HepG2 (cell line): Measurements from ENCODE around the gene HDAC5. TPM values are rescaled to one million over a fixed set of nuclear protein-coding genes. Genes with fewer than 3 reads are reported as not detected.

Experiments used
- ARID2 ChIP-seq: sonication (generic); formaldehyde crosslinking; IDR thresholded peaks from 2 replicates; pipeline ENCODE4 v1.8.1; 2022; ENCODE audit warnings: mild to moderate bottlenecking, missing genetic modification reagents, borderline replicate concordance
- ESRRA ChIP-seq: sonication (generic); formaldehyde crosslinking; IDR thresholded peaks from 2 replicates; pipeline ENCODE4 v1.5.1; 2020; ENCODE audit warnings: mild to moderate bottlenecking, low read depth, missing genetic modification reagents
- KDM6A ChIP-seq: IDR thresholded peaks from 2 replicates; pipeline ENCODE4 v1.6.1; 2016; ENCODE audit warnings: low read depth
- MTERF4 ChIP-seq: sonication (generic); formaldehyde crosslinking; IDR thresholded peaks from 2 replicates; pipeline ENCODE4 v1.8.0; 2023; ENCODE audit warnings: mild to moderate bottlenecking, missing genetic modification reagents
- NFIC ChIP-seq: IDR thresholded peaks from 2 replicates; pipeline ENCODE4 v1.6.1; 2012; ENCODE audit warnings: mild to moderate bottlenecking, low read length, inconsistent platforms
- SETDB1 ChIP-seq: sonication (generic); formaldehyde crosslinking; IDR thresholded peaks from 2 replicates; pipeline ENCODE4 v1.5.1; 2020; ENCODE audit warnings: missing genetic modification reagents, mild to moderate bottlenecking, borderline replicate concordance
- SP4 ChIP-seq: sonication (generic); formaldehyde crosslinking; IDR thresholded peaks from 2 replicates; pipeline ENCODE4 v1.8.1; 2023; ENCODE audit warnings: mild to moderate bottlenecking, missing genetic modification reagents
- ZBTB40 ChIP-seq, 2 experiments: fragments of 450-650 bp in 1 of 2; sonication (generic) in 1 of 2; formaldehyde crosslinking in 1 of 2; IDR thresholded peaks; 2 replicates each; pipeline versions ENCODE4 v1.6.1 to v1.8.0; 2016 to 2022; ENCODE audit warnings: antibody characterized with exemption in 1 of 2, mild to moderate bottlenecking in 1 of 2, missing genetic modification reagents in 1 of 2
- ZC3H13 ChIP-seq: sonication (generic); formaldehyde crosslinking; IDR thresholded peaks from 2 replicates; pipeline ENCODE4 v1.8.1; 2023; ENCODE audit warnings: mild to moderate bottlenecking, missing genetic modification reagents, moderate library complexity
- ZNF234 ChIP-seq: sonication (generic); formaldehyde crosslinking; conservative IDR thresholded peaks from 2 replicates; pipeline ENCODE4 v1.5.1; 2020; ENCODE audit warnings: mild to moderate bottlenecking, missing genetic modification reagents
- ZNF24 ChIP-seq: fragments of 450-650 bp; IDR thresholded peaks from 2 replicates; pipeline ENCODE4 v1.6.1; 2017; ENCODE audit warnings: antibody characterized with exemption, mild to moderate bottlenecking
- ZNF563 ChIP-seq: sonication (generic); formaldehyde crosslinking; IDR thresholded peaks from 2 replicates; pipeline ENCODE4 v1.8.0; 2022; ENCODE audit warnings: mild to moderate bottlenecking, moderate library complexity, missing genetic modification reagents
- ZNF614 ChIP-seq: IDR thresholded peaks from 2 replicates; pipeline ENCODE4 v1.6.1; 2018; ENCODE audit warnings: missing biosample characterization, missing genetic modification reagents, inconsistent platforms, borderline replicate concordance
- ZNF782 ChIP-seq: sonication (generic); formaldehyde crosslinking; IDR thresholded peaks from 2 replicates; pipeline ENCODE4 v1.4.0; 2020; ENCODE audit warnings: missing genetic modification reagents, mild to moderate bottlenecking, borderline replicate concordance
- polyA plus RNA-seq, 8 experiments: library from polyadenylated mRNA; depleted of rRNA in 3 of 8; stranded (reverse) in 7 of 8; unstranded in 1 of 8; fragments of >200 nt; fragmentation: Illumina TruSeq in 4 of 8; extraction: Trizol in 4 of 8; gene quantifications; 2 replicates each; pipeline versions ENCODE4 v1.2.1 to v1.2.3, GENCODE V29; 2011 to 2016; ENCODE audit warnings: low read depth in 4 of 8, missing spikeins in 1 of 8, mixed read lengths in 1 of 8; ENCODE audit not compliant: insufficient read depth in 1 of 8
- total RNA-seq, 5 experiments: library from RNA; depleted of rRNA; stranded (reverse); fragments of >200 nt; fragmentation: Illumina TruSeq; extraction: Trizol; gene quantifications; 2 replicates each; pipeline ENCODE4 v1.2.3, GENCODE V29; 2016; ENCODE audit warnings: low read depth in 1 of 5
- TF ChIP-seq, protein P1 (sequence below): sonication (generic); formaldehyde crosslinking; IDR thresholded peaks from 2 replicates; pipeline ENCODE4 v1.8.1; 2023; ENCODE audit warnings: mild to moderate bottlenecking, missing genetic modification reagents, borderline replicate concordance
- TF ChIP-seq, protein P2 (sequence below): IDR thresholded peaks from 2 replicates; pipeline ENCODE4 v1.6.1; 2016

HDAC5 gene
- total and polyA plus RNA-seq, 2 of the 13 experiments (the other 11 are each of a cell fraction or from before 2014, with no cell fraction given), result 46.4 to 85.4 TPM

DNA sequence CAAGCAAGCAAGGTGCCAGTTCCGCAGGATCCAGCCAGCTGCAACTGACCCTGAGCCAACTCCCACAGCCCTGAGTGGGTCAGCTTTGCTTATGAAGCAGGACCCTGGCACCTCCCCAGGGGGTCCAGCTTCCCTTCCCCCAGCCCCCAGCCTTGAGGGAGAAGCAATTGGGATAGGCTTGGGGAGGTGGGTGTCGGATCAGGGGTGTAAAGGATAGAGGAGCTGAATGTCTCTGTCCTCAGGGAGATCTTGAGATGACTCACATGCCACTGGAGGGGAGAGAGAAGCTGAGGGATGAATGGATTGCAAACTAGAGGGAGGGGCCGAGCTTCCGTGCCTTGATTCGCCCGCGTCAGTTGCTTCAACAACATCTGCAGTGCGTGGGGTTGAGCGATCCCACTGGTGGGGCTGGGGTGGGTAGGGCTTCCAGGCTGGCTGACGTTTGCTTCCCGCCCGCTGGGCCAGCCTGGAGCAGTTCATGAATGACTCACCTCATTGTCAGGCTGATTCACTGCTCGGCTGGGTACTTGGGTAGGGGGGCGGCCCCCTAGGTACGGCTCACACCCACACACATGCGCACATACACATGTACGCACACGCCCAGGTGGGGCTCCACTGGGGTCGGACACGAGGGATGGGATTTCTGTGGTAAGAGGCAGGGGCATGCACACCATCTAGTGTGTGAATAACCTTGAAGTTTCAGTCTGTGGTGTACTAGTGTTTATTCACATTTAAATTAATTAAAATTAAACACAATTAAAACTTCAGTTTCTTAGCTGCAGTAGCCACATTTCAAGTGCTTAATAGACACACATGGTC is 14.7 kb upstream of the HDAC5 start (continued):
- TF ChIP-seq ZBTB40 (IDR thresholded peaks at IDR 0.05) (no peak), ZBTB40 (CRISPR knock-in tag; IDR thresholded peaks at IDR 0.05) (peak; percentile 81), ZNF24 (0 out of 2 replicates have a peak, but pooled peaks have one; percentile 34), KDM6A (CRISPR knock-in tag) (no peak), ESRRA (CRISPR knock-in tag) (peak; percentile 75; the same call in 1 of the 2 replicates), SP4 (peak; percentile 5; the same call in 1 of the 2 replicates), ZNF782 (CRISPR knock-in tag) (peak; percentile 65; the same call in 1 of the 2 replicates), ARID2 (CRISPR knock-in tag) (peak; percentile 83), ZNF614 (CRISPR knock-in tag) (peak; percentile 71), ZC3H13 (CRISPR knock-in tag) (peak; percentile 31), ZNF563 (CRISPR knock-in tag) (peak; percentile 50; the same call in 1 of the 2 replicates), SETDB1 (CRISPR knock-in tag) (no peak), NFIC (no peak), MTERF4 (CRISPR knock-in tag) (peak; percentile 67), ZNF234 (CRISPR knock-in tag) (no peak)
- TF ChIP-seq, protein P1, sequence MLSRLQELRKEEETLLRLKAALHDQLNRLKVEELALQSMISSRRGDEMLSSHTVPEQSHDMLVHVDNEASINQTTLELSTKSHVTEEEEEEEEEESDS (CRISPR knock-in tag), result no peak
- TF ChIP-seq, protein P2, sequence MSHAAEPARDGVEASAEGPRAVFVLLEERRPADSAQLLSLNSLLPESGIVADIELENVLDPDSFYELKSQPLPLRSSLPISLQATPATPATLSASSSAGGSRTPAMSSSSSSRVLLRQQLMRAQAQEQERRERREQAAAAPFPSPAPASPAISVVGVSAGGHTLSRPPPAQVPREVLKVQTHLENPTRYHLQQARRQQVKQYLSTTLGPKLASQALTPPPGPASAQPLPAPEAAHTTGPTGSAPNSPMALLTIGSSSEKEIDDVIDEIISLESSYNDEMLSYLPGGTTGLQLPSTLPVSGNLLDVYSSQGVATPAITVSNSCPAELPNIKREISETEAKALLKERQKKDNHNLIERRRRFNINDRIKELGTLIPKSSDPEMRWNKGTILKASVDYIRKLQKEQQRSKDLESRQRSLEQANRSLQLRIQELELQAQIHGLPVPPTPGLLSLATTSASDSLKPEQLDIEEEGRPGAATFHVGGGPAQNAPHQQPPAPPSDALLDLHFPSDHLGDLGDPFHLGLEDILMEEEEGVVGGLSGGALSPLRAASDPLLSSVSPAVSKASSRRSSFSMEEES, result peak; percentile 37; the same call in 1 of the 2 replicates
